ENCODE data around the gene CACYBP. TPM values are rescaled to one million over a fixed set of nuclear protein-coding genes. Genes with fewer than 3 reads are reported as not detected.

Gene CACYBP
- total RNA-seq, 1 experiment from 2014 or later: 137 TPM

DNA sequence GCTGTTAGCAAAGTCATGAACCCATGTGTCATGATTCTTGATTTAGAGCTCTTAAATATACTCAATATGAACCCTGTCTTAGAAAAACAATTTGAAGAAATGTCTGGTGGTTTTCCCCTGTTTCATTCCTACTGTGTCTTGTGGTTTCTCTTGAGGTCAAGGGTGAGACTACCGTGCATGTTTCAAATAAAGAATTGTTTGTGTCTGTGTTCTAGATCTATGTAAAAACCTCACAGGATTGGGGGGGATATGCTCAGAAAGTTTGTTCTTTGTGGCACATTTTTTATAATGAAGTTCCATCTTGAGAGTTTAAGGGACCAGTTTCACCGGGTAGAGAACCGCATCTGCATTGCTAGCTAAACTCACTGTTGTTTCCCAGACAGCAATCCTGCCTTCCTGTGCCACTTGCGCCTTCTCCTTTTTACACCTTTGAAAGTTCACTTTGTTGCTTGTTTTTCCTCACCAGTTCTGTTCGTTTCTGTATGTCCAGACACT, 30.9 kb upstream of the CACYBP start:
- in situ Hi-C loops (cut with HindIII; ENCODE audit: low pct_unique_long_range_greater_than_20kb, low sequenced_read_pairs) (no loop called here), intact Hi-C loops (cut with micrococcal nuclease; ENCODE audit: unreplicated experiment) (no loop called here)
- H3K36me3 ChIP-seq (ENCODE audit: control insufficient read depth, insufficient read depth, low read length): no peaks in the 10 kb centered on the region
- no peak overlapping the region for H3K27ac ChIP-seq (ENCODE audit: low read length)
- H3K4me3 ChIP-seq (ENCODE audit: low read depth in 2 of 2, low read length in 2 of 2): no peak overlapping the region
- no peak for DNase-seq (ENCODE audit: low read depth, low spot score)
- H3K27me3 ChIP-seq (ENCODE audit: control insufficient read depth, insufficient read depth, low read length): no peaks in the 10 kb centered on the region
- ChIA-PET CTCF (no interaction called here), POLR2A (no interaction called here)
- H3K4me1 ChIP-seq (ENCODE audit: control insufficient read depth, insufficient read depth, low read length): no peaks in the 10 kb centered on the region
- no TSS peak for BruUV-seq (replicated peaks)
- TF ChIP-seq SIN3A (IDR thresholded peaks at IDR 0.05; ENCODE audit: borderline replicate concordance, insufficient read depth, low read depth, low read length): no peak
- TF ChIP-seq, protein P1, sequence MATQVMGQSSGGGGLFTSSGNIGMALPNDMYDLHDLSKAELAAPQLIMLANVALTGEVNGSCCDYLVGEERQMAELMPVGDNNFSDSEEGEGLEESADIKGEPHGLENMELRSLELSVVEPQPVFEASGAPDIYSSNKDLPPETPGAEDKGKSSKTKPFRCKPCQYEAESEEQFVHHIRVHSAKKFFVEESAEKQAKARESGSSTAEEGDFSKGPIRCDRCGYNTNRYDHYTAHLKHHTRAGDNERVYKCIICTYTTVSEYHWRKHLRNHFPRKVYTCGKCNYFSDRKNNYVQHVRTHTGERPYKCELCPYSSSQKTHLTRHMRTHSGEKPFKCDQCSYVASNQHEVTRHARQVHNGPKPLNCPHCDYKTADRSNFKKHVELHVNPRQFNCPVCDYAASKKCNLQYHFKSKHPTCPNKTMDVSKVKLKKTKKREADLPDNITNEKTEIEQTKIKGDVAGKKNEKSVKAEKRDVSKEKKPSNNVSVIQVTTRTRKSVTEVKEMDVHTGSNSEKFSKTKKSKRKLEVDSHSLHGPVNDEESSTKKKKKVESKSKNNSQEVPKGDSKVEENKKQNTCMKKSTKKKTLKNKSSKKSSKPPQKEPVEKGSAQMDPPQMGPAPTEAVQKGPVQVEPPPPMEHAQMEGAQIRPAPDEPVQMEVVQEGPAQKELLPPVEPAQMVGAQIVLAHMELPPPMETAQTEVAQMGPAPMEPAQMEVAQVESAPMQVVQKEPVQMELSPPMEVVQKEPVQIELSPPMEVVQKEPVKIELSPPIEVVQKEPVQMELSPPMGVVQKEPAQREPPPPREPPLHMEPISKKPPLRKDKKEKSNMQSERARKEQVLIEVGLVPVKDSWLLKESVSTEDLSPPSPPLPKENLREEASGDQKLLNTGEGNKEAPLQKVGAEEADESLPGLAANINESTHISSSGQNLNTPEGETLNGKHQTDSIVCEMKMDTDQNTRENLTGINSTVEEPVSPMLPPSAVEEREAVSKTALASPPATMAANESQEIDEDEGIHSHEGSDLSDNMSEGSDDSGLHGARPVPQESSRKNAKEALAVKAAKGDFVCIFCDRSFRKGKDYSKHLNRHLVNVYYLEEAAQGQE (IDR thresholded peaks at IDR 0.05; ENCODE audit: insufficient read depth in 1 of 2, low read depth in 2 of 2, low read length in 1 of 2): no peak
- ATAC-seq: no peak
- H3K9me3 ChIP-seq (ENCODE audit: control insufficient read depth, insufficient read depth, low read depth, low read length): no peaks in the 10 kb centered on the region

- Histone ChIP-seq H3K27ac (ENCODE audit: low read length) (no peak overlapping the region), H3K4me3 (ENCODE audit: low read depth in 2 of 2, low read length in 2 of 2) (no peak overlapping the region), H3K4me1 (ENCODE audit: control insufficient read depth, insufficient read depth, low read length) (no peaks in the 10 kb centered on the region), H3K9me3 (ENCODE audit: control insufficient read depth, insufficient read depth, low read depth, low read length) (no peaks in the 10 kb centered on the region), H3K27me3 (ENCODE audit: control insufficient read depth, insufficient read depth, low read length) (no peaks in the 10 kb centered on the region), H3K36me3 (ENCODE audit: control insufficient read depth, insufficient read depth, low read length) (no peaks in the 10 kb centered on the region)
- ATAC-seq (no peak), DNase-seq (ENCODE audit: low read depth, low spot score) (no peak)
- POLR2A ChIA-PET: no interaction called here
- no TSS peak for BruUV-seq (replicated peaks)
- CTCF ChIA-PET: no interaction called here
- intact Hi-C loops (cut with micrococcal nuclease; ENCODE audit: unreplicated experiment): no loop called here
- no peak for TF ChIP-seq SIN3A (IDR thresholded peaks at IDR 0.05; ENCODE audit: borderline replicate concordance, insufficient read depth, low read depth, low read length)
- TF ChIP-seq TCF7L2 (IDR thresholded peaks at IDR 0.05; ENCODE audit: low read depth, low read length): no peak
- TF ChIP-seq, protein P1 (IDR thresholded peaks at IDR 0.05; ENCODE audit: insufficient read depth in 1 of 2, low read depth in 2 of 2, low read length in 1 of 2): no peak
- no peak for TF ChIP-seq POLR2AphosphoS5 (IDR thresholded peaks at IDR 0.05; ENCODE audit: low read depth, low read length)
- in situ Hi-C loops (cut with HindIII; ENCODE audit: low pct_unique_long_range_greater_than_20kb, low sequenced_read_pairs): no loop called here
Observed at GRCh38 chr1:174969977-174970376, 29.8 kb upstream of the CACYBP start.

GRCh38 chr1:174971466-174971865, 28.3 kb upstream of the CACYBP start:
- Histone ChIP-seq H3K27ac (ENCODE audit: low read length) (no peak overlapping the region), H3K4me1 (ENCODE audit: control insufficient read depth, insufficient read depth, low read length) (no peaks in the 10 kb centered on the region), H3K9me3 (ENCODE audit: control insufficient read depth, insufficient read depth, low read depth, low read length) (no peaks in the 10 kb centered on the region), H3K4me3 (ENCODE audit: low read depth in 2 of 2, low read length in 2 of 2) (no peak overlapping the region), H3K36me3 (ENCODE audit: control insufficient read depth, insufficient read depth, low read length) (no peaks in the 10 kb centered on the region), H3K27me3 (ENCODE audit: control insufficient read depth, insufficient read depth, low read length) (no peaks in the 10 kb centered on the region)
- POLR2A ChIA-PET: no interaction called here
- BruUV-seq (replicated peaks): no TSS peak
- intact Hi-C loops (cut with micrococcal nuclease; ENCODE audit: unreplicated experiment) (no loop called here), in situ Hi-C loops (cut with HindIII; ENCODE audit: low pct_unique_long_range_greater_than_20kb, low sequenced_read_pairs) (no loop called here)
- CTCF ChIA-PET: no interaction called here
- TF ChIP-seq, protein P1 (IDR thresholded peaks at IDR 0.05; ENCODE audit: insufficient read depth in 1 of 2, low read depth in 2 of 2, low read length in 1 of 2): no peak
- no peak for TF ChIP-seq TCF7L2 (IDR thresholded peaks at IDR 0.05; ENCODE audit: low read depth, low read length)
- ATAC-seq: no peak
- DNase-seq (ENCODE audit: low read depth, low spot score): no peak

All from Panc1 (cell line).